Mesendoderm (in vitro differentiated cells): ENCODE data around the gene NKRF.

ENCODE experiments used
- DNase-seq: peaks from one replicate; pipeline ENCODE4 v3.0.0; 2013
- H2AK5ac ChIP-seq: 2 replicates; pipeline ENCODE4 v1.6.1; 2013; ENCODE audit warnings: low read length, inconsistent platforms
- H2BK120ac ChIP-seq: 2 replicates; pipeline ENCODE4 v1.6.1; 2013; ENCODE audit warnings: low read depth, mild to moderate bottlenecking, low read length, moderate library complexity, mixed read lengths
- H2BK15ac ChIP-seq: replicated peaks from 2 replicates; pipeline ENCODE4 v1.6.1; 2013; ENCODE audit warnings: low read depth, mild to moderate bottlenecking, moderate library complexity
- H2BK5ac ChIP-seq: 2 replicates; pipeline ENCODE4 v1.6.1; 2013; ENCODE audit warnings: low read length, inconsistent platforms
- H3K18ac ChIP-seq: 2 replicates; pipeline ENCODE4 v1.6.1; 2013; ENCODE audit warnings: mild to moderate bottlenecking, low read length, mixed read lengths
- H3K23ac ChIP-seq: one replicate; pipeline ENCODE4 v1.6.1; 2013; ENCODE audit warnings: low read length
- H3K27ac ChIP-seq: 2 replicates; pipeline ENCODE4 v1.5.1; 2013; ENCODE audit warnings: low read depth, mild to moderate bottlenecking, inconsistent platforms, low read length, moderate library complexity
- H3K27me3 ChIP-seq: 2 replicates; pipeline ENCODE4 v1.6.1; 2013; ENCODE audit warnings: low read length, control low read depth, mild to moderate bottlenecking, inconsistent platforms; ENCODE audit not compliant: insufficient read depth, poor library complexity
- H3K36me3 ChIP-seq: 2 replicates; pipeline ENCODE4 v1.6.1; 2013; ENCODE audit warnings: low read length, inconsistent platforms; ENCODE audit not compliant: control insufficient read depth, insufficient read depth
- H3K4ac ChIP-seq: one replicate; pipeline ENCODE4 v1.6.1; 2013; ENCODE audit warnings: low read depth, mild to moderate bottlenecking, low read length, moderate library complexity
- H3K4me1 ChIP-seq: 2 replicates; pipeline ENCODE4 v1.6.1; 2013; ENCODE audit warnings: low read depth, low read length, inconsistent platforms; ENCODE audit not compliant: control insufficient read depth
- H3K4me2 ChIP-seq: 2 replicates; pipeline ENCODE4 v1.6.1; 2013; ENCODE audit warnings: low read length
- H3K4me3 ChIP-seq: 2 replicates; pipeline ENCODE4 v1.5.1; 2013; ENCODE audit warnings: mild to moderate bottlenecking, low read length
- H3K56ac ChIP-seq: one replicate; pipeline ENCODE4 v1.6.1; 2013; ENCODE audit warnings: low read length
- H3K79me1 ChIP-seq: 2 replicates; pipeline ENCODE4 v1.6.1; 2013; ENCODE audit warnings: low read length, inconsistent platforms
- H3K79me2 ChIP-seq: 2 replicates; pipeline ENCODE4 v1.6.1; 2013; ENCODE audit warnings: mild to moderate bottlenecking, low read length; ENCODE audit not compliant: control insufficient read depth, insufficient read depth
- H3K9ac ChIP-seq: 2 replicates; pipeline ENCODE4 v1.6.1; 2013; ENCODE audit warnings: low read length, inconsistent platforms
- H4K5ac ChIP-seq: one replicate; pipeline ENCODE4 v1.6.1; 2013; ENCODE audit warnings: low read length
- H4K8ac ChIP-seq: one replicate; pipeline ENCODE4 v1.6.1; 2013; ENCODE audit warnings: low read depth, mild to moderate bottlenecking, control low read depth, low read length, moderate library complexity
- WGBS: extraction: QIAGEN DNeasy Blood & Tissue Kit; methylation state at CpG from one replicate; pipeline ENCODE4 v1.1.7; 2013; ENCODE audit warnings: low lambda C conversion rate, missing lambda C conversion rate; ENCODE audit not compliant: insufficient coverage; ENCODE audit errors: extremely low coverage; 5-methylcytosine and 5-hydroxymethylcytosine counted together

NKRF gene

DNA sequence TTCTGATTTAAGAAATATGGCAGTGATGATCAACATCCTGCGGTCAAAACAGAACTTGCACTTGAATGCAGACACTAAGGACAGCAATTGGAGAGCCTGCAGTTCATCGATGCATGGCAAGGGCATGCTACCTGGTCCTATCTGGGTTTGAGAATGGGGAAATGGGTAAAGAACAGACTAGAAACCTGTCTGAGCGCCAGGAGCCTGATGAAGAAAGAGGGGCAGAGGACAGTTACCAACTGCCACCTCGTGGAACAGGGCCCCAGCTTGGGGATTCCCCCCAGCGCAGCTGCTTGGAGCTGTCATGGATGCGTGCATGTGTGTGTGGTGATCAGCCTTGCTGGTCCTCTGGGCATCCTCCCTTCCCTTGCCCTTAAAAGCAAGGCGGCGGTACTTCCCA is 30.2 kb upstream of the NKRF start:
- WGBS, result no CpG with 5 or more reads among the region's 8 CpGs
- H3K4me1 ChIP-seq, result no peaks in the 10 kb centered on the region

DNA sequence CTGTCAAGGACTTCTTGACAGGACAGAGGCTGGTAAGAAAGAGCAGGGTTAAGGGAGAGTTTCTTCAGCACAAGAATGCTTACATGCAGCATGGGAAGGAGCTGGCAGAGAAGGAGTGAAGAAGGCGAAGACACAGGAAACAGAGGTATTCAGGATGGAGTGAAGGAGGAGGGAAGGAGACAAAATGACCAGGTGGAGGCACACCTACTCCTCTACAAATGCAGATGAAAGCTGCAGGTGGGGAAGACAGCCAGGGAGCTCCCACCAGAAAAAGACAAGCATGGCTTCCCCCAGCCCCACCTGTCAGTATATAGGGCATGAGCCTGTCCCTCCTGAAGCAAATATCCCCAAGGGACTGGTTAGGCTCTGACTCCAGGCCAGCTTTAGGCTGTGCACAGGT is 29.6 kb upstream of the NKRF start:
- no peak for DNase-seq
- Histone ChIP-seq H3K27me3 (no peaks in the 10 kb centered on the region), H2BK5ac (no peak overlapping the region), H4K5ac (no peak overlapping the region), H2AK5ac (no peak overlapping the region), H3K18ac (no peak overlapping the region), H3K79me2 (no peaks in the 10 kb centered on the region), H3K79me1 (no peaks in the 10 kb centered on the region), H3K4me2 (no peak overlapping the region), H4K8ac (no peak overlapping the region), H3K4ac (no peak overlapping the region), H3K56ac (no peak overlapping the region), H2BK15ac (no peak overlapping the region), H3K23ac (no peak overlapping the region), H3K27ac (no peak overlapping the region), H3K4me1 (no peaks in the 10 kb centered on the region), H2BK120ac (no peak overlapping the region), H3K4me3 (no peak overlapping the region), H3K9ac (no peak overlapping the region), H3K36me3 (no peaks in the 10 kb centered on the region)
- WGBS, result no CpG with 5 or more reads among the region's 1 CpG

More for the DNA sequence above, 30.2 kb upstream of the NKRF start:
- Histone ChIP-seq H3K79me1 (no peaks in the 10 kb centered on the region), H2BK15ac (no peak overlapping the region), H3K56ac (no peak overlapping the region), H3K18ac (no peak overlapping the region), H3K9ac (no peak overlapping the region), H2AK5ac (no peak overlapping the region), H3K36me3 (no peaks in the 10 kb centered on the region), H3K4me3 (no peak overlapping the region), H4K5ac (no peak overlapping the region), H2BK120ac (no peak overlapping the region), H4K8ac (no peak overlapping the region), H3K4me2 (no peak overlapping the region), H3K27ac (no peak overlapping the region), H3K27me3 (no peaks in the 10 kb centered on the region), H2BK5ac (no peak overlapping the region), H3K79me2 (no peaks in the 10 kb centered on the region), H3K4ac (no peak overlapping the region), H3K23ac (no peak overlapping the region)
- DNase-seq, result no peak

DNA sequence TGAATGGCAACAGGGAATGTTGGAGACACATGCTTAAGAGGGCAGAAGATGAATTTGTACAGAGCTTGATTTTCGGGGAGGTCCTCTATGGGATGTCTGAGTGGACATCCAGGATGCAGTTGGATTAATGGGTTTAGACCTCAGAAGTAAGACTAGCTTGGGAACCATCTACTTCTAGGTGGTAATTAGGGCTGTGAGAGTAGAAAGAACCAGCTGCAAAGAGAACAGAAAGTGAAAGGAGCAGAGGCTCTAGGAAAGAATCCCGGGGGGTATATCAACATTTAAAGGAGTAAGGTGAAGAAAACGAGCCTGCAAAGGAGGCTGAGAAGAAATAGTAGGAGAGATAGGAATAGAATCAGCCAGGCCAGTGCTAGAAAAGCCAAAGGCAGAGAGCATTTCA is 29.0 kb upstream of the NKRF start:
- no peaks in the 10 kb centered on the region for H3K4me1 ChIP-seq
- no peak overlapping the region for H3K4me2 ChIP-seq
- no peak for DNase-seq
- H3K36me3 ChIP-seq, result no peaks in the 10 kb centered on the region
- H3K18ac ChIP-seq, result no peak overlapping the region
- no peak overlapping the region for H2BK15ac ChIP-seq
- H2AK5ac ChIP-seq, result no peak overlapping the region
- no peak overlapping the region for H2BK120ac ChIP-seq
- H4K8ac ChIP-seq, result no peak overlapping the region
- H3K27me3 ChIP-seq, result no peaks in the 10 kb centered on the region
- no peak overlapping the region for H3K4ac ChIP-seq
- H3K27ac ChIP-seq, result no peak overlapping the region
- no peak overlapping the region for H3K23ac ChIP-seq
- H3K9ac ChIP-seq, result no peak overlapping the region
- no peaks in the 10 kb centered on the region for H3K79me1 ChIP-seq
- H2BK5ac ChIP-seq, result no peak overlapping the region
- WGBS, result no CpG with 5 or more reads among the region's 3 CpGs
- no peak overlapping the region for H3K56ac ChIP-seq
- no peaks in the 10 kb centered on the region for H3K79me2 ChIP-seq
- no peak overlapping the region for H3K4me3 ChIP-seq
- no peak overlapping the region for H4K5ac ChIP-seq

DNA sequence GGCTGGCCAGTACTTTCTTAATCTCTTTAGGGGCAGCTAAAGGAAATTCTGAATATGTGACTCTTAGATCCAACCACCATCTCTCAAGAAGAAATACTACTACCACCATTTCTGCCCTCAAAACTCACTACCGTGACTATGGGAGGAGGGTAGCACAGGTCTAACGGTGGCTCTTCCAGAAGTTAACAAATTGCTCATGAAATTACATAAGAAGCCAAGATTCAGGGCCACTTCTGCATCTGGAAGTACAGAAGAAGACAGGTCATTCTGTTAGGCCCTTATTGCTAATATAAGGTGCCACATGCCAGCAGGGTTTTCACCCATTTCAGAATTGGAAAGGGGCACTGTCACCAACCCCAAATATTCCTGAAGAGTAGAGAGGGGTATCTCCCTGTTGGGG is 19.6 kb upstream of the NKRF start:
- Histone ChIP-seq H2BK120ac (no peak overlapping the region), H3K27ac (no peak overlapping the region), H3K4me1 (no peaks in the 10 kb centered on the region), H3K56ac (no peak overlapping the region), H2AK5ac (no peak overlapping the region), H3K27me3 (no peaks in the 10 kb centered on the region), H3K4me2 (no peak overlapping the region), H2BK15ac (no peak overlapping the region), H3K79me2 (no peaks in the 10 kb centered on the region), H3K18ac (no peak overlapping the region), H3K79me1 (no peaks in the 10 kb centered on the region), H2BK5ac (no peak overlapping the region), H3K4ac (no peak overlapping the region), H3K23ac (no peak overlapping the region), H3K36me3 (no peaks in the 10 kb centered on the region), H4K5ac (no peak overlapping the region), H3K4me3 (no peak overlapping the region), H4K8ac (no peak overlapping the region), H3K9ac (no peak overlapping the region)
- DNase-seq, result no peak
- no CpG with 5 or more reads among the region's 2 CpGs for WGBS

DNA sequence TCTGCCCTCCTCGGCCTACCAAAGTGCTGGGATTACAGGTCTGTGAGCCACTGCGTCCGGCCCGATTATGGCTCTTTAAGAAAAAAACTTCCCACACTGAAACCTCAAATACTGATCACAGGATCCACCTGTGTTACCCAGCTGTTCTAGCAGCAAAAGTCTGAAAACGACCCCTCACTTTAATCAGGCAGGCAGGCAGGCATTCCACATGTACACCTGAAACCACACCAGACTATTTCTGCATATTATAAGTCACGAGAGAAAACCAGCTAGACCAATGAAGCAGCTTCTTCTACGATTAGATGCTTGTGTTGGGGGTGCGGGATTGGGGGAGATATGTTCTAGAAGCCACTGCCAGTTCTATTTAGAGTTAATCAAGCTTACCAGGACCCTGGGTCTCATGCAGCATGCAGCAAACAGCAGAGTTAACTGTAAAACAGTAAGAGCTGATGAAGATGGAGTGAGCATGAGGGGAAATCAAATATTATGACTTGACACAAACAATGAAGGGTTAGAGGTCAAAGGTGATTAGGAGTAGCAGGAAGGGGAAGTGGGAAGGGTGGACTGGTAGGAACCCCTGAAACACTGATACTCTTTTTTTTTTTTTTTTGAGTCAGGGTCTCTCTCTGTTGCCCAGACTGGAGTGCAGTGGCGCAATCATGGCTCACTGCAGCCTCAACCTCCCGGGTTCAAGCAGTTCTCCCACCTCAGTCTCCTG is 18.9 kb upstream of the NKRF start:
- Histone ChIP-seq H3K4me1 (no peaks in the 10 kb centered on the region), H2BK15ac (no peak overlapping the region), H3K4me3 (no peak overlapping the region), H3K4me2 (no peak overlapping the region), H4K5ac (no peak overlapping the region), H3K18ac (no peak overlapping the region), H2BK120ac (no peak overlapping the region), H2AK5ac (no peak overlapping the region), H4K8ac (no peak overlapping the region), H3K23ac (no peak overlapping the region), H3K79me1 (no peaks in the 10 kb centered on the region), H3K56ac (no peak overlapping the region), H3K9ac (no peak overlapping the region), H2BK5ac (no peak overlapping the region), H3K79me2 (no peaks in the 10 kb centered on the region), H3K4ac (no peak overlapping the region), H3K27ac (no peak overlapping the region), H3K36me3 (no peaks in the 10 kb centered on the region), H3K27me3 (no peaks in the 10 kb centered on the region)
- no CpG with 5 or more reads among the region's 10 CpGs for WGBS
- DNase-seq, result no peak

DNA sequence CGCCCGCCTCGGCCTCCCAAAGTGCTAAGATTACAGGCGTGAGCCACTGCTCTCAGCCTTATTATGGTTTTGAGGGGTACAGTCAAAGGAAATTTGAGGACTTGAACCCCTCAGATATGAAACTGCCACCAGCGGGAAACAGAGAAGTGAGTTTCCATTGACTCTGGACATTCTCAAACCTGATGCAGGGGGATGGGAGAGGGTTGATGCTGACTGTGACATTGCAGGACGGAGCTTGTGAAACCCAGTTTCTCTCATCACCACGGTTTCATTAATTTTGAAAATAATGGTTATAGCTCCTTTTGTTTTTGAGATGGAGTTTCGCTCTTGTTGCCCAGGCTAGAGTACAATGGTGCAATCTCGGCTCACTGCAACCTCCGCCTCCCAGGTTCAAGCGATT is 18.2 kb upstream of the NKRF start:
- H4K8ac ChIP-seq, result no peak overlapping the region
- no peak overlapping the region for H2BK15ac ChIP-seq
- H3K4me2 ChIP-seq, result no peak overlapping the region
- no peak for DNase-seq
- H3K79me1 ChIP-seq, result no peaks in the 10 kb centered on the region
- no peak overlapping the region for H2BK5ac ChIP-seq
- no peak overlapping the region for H3K18ac ChIP-seq
- H2BK120ac ChIP-seq, result no peak overlapping the region
- H3K9ac ChIP-seq, result no peak overlapping the region
- no CpG with 5 or more reads among the region's 11 CpGs for WGBS
- no peaks in the 10 kb centered on the region for H3K36me3 ChIP-seq
- no peak overlapping the region for H3K23ac ChIP-seq
- no peak overlapping the region for H4K5ac ChIP-seq
- no peak overlapping the region for H3K27ac ChIP-seq
- H2AK5ac ChIP-seq, result no peak overlapping the region
- no peaks in the 10 kb centered on the region for H3K27me3 ChIP-seq
- H3K4ac ChIP-seq, result no peak overlapping the region
- no peaks in the 10 kb centered on the region for H3K4me1 ChIP-seq
- H3K4me3 ChIP-seq, result no peak overlapping the region
- no peaks in the 10 kb centered on the region for H3K79me2 ChIP-seq
- H3K56ac ChIP-seq, result no peak overlapping the region
